HG03103 (cell line): Measurements from ENCODE around the gene ABCB9.

Experiments
- ATAC-seq: cut with Tn5 transposase; IDR thresholded peaks from one replicate; pipeline ENCODE4 v1.9.1; 2021; ENCODE audit warnings: low read depth; ENCODE audit not compliant: unreplicated experiment

The ABCB9 gene

DNA sequence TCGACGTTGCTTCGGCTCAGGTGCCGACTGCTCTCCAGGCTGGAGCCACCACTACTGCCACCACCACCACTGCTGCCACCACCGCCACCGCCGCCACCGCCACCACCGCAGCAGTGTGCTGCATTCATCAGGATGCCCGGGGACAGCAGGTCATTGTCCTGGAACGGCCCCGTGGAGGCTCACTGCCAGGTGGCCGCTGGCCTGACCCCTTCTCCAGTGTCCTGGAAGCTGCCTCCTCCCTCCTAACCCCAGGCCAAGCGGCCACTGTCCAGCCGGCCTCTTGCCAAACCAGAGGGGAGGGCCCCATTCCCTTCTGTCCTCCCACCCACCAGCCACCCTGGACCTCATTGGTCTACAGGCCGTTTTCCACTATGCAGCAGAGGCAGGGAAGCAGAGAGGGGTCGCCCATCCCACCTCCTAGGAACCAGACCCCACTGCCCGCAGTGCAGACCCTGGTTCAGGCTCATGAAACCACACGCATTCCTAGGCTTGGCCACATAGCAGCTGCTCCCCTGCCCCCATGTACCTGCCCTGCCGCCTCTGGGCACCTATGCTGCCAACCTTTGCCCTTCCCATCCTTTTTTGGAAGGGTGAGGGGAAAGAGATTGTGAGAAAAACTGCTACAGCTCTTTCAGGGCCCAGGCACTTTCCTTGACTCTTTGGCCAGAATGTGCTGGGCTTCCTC lies 29.4 kb upstream of the ABCB9 start:
- ATAC-seq: no peak

DNA sequence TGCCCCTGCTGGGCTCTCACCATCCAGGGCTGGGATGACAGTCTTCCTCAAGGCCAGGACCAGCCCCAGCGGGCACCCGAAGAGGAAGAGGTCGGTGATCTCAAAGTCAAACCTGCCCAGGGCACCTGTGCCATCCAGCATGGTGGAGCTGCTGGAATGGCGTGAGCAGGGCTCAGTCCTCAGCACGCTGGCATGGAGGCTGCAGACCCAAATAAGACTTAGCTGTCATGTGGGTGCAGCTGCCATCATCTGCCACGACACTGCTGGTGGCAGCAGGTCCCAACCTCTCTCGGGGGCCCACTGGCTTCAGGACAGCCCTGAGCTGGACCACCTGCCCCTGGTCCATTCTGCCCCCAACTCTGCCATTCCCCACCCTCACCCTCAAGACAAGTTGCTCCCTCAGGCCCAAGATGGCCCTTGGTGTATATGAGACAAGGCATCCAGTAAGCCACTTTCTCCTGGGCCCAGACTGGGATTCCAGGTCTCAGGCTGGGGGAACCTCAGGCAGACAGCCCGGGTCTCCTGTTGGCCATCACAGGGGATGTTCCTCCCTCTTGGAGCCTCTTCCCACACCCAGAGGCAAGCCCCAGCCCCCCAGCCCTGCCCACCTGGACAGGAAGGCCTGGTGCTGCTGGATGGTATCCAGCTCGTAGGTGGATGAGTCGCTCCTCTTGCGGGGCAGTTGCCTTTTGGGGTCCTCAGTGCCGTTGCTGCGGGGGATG lies 28.7 kb upstream of the ABCB9 start:
- ATAC-seq: no peak

GRCh38 chr12:122994140-122994675 lies 27.9 kb upstream of the ABCB9 start:
- no peak for ATAC-seq

DNA sequence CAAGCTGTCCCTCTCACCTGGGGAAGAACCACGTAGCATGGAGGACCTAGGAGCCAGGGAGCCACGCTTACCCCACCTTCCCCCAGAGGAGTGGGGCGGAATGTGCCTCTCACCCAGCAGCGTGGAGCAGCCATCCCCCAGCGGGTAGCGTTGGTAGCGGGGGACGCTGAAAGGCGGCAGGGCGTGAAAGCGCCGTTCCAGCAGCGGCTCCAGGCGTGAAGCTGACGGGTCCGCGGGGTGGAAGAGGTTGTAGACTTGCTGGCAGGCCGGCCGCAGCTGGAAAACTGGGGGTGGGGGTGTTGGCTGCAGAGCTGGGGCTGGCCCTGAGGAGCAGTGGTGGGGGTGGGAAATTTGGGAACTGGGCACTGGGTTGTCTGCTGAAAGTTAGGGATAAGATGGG lies 26.1 kb upstream of the ABCB9 start:
- ATAC-seq: no peak

- no peak for ATAC-seq
Measured at GRCh38 chr12:122991623-122992275, 25.5 kb upstream of the ABCB9 start.

- ATAC-seq: no peak
Measured at GRCh38 chr12:122990961-122991622, 24.8 kb upstream of the ABCB9 start.

GRCh38 chr12:122990561-122990960 lies 24.3 kb upstream of the ABCB9 start:
- ATAC-seq: no peak

GRCh38 chr12:122989874-122990419 lies 23.7 kb upstream of the ABCB9 start:
- ATAC-seq: no peak

GRCh38 chr12:122989225-122989839 lies 23.1 kb upstream of the ABCB9 start:
- no peak for ATAC-seq

DNA sequence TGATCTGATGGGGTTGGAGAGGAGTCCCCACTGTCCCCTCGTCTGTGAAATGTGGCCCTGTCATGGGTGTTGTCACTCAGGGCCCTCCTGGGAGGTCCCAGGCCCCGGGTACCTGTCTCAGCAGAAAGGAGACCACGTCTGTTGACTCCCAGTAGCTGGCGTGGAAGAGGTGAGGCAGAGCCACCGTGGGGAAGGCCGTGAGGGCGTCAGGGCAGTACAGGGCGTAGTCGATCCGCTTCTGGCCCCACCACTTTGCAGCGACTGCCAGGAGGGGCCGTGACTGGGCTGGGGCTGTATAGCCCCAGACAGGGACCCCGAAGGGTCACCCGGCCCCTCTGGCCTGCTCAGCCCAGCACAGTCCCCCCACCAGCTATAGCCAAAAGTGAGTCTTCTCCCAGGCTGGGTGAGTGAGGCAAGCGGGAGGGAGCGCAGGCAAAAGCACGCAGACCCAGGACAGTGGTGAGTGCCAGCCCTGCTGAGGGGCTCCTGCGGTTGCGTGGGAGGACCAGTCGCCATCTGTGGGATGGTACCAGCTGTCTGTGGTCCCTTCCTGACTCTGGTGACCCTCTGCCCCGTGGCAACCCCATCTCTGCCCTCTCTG lies 22.4 kb upstream of the ABCB9 start:
- ATAC-seq: no peak

DNA sequence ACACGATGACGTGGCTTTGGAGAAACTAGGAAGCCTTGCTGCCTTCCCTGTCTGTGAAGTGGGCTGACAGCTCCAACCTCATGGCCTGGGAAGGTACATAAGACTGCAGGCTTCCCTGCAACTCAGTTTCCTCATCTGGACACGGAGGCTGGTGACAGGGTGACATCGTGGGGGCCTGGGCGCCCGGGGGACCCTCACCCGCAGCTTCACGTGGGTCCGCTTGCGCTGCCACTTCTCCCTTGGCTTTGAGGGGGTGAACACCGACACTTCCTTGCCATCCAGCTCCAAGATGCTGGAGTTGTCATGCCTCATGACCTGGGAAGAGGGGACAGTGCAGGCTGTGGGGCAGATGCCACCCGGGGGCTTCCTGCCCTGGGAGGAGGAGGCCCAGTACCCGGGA lies 21.8 kb upstream of the ABCB9 start:
- ATAC-seq: no peak

DNA sequence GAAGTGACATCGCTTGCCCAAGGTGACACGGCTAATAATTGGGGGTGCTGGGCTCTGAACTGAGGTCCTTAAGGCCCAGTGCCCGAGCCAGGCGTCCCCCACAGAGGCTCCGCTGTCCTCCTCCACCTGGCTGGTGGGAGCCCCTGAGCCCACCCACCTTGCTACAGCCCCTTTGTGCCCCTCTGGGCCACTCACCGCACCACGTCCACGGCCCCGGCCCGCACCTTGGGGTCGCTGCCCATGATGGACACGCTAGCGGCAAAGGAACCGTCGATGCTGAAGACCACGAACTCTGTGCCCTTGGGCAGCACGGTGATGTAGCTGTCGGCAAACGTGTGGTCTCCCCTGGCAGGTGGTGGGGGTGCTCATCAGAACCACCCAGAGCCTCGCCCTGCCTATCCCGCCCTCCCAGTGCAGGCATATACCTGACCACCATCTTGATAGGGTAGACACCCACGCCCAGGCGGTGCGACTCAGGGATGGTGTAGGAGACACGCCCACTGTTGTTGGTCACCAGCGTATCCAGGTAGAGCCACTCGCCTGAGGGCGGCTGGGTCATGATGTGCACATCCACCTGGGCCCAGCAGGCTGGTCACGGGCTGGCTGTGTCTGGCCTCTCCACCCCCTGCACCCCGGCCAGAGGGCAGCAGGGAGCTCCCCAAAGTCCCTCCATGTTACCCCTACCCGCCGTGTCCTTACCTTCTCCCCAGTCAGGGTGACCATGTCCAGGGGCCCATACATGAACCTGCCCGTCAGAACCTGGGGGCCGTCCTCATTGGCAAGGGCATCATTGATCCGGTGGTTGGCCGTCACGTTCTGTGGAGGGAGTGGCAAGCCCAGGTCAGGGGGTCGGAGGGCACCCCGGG lies 21.1 kb upstream of the ABCB9 start:
- ATAC-seq: no peak

GRCh38 chr12:122986258-122986871 lies 20.1 kb upstream of the ABCB9 start:
- no peak for ATAC-seq

GRCh38 chr12:122985338-122986257 lies 19.3 kb upstream of the ABCB9 start:
- ATAC-seq: no peak

GRCh38 chr12:122984612-122985337 lies 18.5 kb upstream of the ABCB9 start:
- no peak for ATAC-seq

DNA sequence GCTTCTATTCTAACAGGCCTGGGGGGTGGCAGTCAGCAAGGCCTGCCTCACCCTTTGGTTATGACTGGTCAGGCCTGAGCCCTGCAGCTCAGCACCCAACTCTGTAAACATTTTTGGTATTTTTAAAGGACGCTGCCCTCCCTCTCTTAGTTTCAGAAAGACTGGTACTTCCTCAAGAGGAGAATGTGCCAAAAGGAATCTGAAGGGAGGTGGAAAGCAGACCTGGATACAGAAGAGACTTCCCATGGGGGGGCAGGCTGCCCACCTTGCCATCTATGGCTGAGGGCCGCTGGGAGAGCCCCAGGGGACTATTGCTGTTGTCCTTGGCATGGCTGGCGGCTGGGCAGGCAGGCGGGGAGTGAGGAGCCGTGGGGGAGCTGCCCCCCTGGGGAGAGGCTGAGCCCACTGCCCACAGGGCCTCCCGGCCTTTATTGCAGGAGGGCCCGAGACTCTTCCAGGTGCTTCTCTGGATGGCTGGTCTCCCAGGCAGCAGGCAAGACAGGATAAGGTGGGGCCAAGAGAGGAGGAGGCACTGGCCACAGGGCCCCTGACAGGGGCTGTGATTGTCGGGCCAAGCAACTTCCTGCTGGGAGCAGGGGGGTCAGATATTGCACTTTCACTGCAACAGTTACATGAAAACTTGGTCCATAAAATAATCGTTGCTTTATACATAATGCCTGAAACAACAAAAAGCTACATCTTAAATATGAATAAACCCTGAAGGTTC lies 17.7 kb upstream of the ABCB9 start:
- ATAC-seq: no peak
